Kidney capillary endothelial cell (primary cell): ENCODE measurements around the gene TAMALIN.

Source experiments
- DNase-seq: peaks from one replicate; pipeline ENCODE4 v3.0.0-alpha.2; 2018; ENCODE audit warnings: low spot score

The TAMALIN gene

GRCh38 chr12:52055731-52056711, 49.3 kb downstream of the TAMALIN start:
- DNase-seq, result no peak

- no peak for DNase-seq
Measured at GRCh38 chr12:52056801-52057637, 50.3 kb downstream of the TAMALIN start.

GRCh38 chr12:52057638-52058576, 51.2 kb downstream of the TAMALIN start:
- no peak for DNase-seq

GRCh38 chr12:52058631-52059361, 52.0 kb downstream of the TAMALIN start:
- DNase-seq, result no peak

GRCh38 chr12:52059582-52060497, 53.1 kb downstream of the TAMALIN start:
- no peak for DNase-seq

GRCh38 chr12:52060498-52061177, 53.9 kb downstream of the TAMALIN start:
- DNase-seq, result no peak

GRCh38 chr12:52061470-52062166, 54.9 kb downstream of the TAMALIN start:
- no peak for DNase-seq

GRCh38 chr12:52062167-52063081, 55.7 kb downstream of the TAMALIN start:
- no peak for DNase-seq

GRCh38 chr12:52063082-52063924, 56.6 kb downstream of the TAMALIN start:
- no peak for DNase-seq

- no peak for DNase-seq
Measured at GRCh38 chr12:52063981-52064649, 57.4 kb downstream of the TAMALIN start.
